SH-SY5Y (cell line): ENCODE data around the gene ASTN1.

Experiments
- GATA2 ChIP-seq: IDR thresholded peaks from 2 replicates; pipeline ENCODE4 v1.6.1; 2011; ENCODE audit warnings: mild to moderate bottlenecking, low read depth, low read length
- GATA3 ChIP-seq: IDR thresholded peaks from 2 replicates; pipeline ENCODE4 v1.6.1; 2011; ENCODE audit warnings: low read depth, mild to moderate bottlenecking, low read length, moderate library complexity

DNA sequence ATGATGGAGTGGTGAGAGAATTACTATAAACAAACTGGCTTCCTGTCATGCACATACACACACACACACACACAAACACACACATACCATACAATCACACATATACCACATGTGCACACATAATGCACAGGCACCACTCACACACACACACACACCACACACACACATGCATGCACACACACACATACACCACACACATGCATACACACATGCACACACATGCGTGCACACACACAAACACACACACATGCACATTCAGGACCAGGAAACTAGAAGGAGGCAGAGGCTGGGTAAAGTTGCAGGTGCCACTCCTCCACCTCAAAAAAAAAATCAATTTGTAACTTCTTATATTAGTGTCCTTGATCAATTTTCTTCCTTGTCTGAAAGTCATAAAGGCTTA, 153.0 kb downstream of the ASTN1 start:
- TF ChIP-seq GATA2 (no peak), GATA3 (no peak)
